GM23338 (cell line): ENCODE measurements around the gene CSF2.

ENCODE experiments used
- CTCF ChIP-seq, 2 experiments: fragments of 200-600 bp in 1 of 2; sonication (generic) in 1 of 2; conservative IDR thresholded peaks; 2 replicates each; pipeline versions ENCODE4 v1.5.1 to v1.6.1; 2016 to 2017; ENCODE audit warnings: antibody characterized with exemption in 2 of 2, low read depth in 2 of 2, mild to moderate bottlenecking in 2 of 2, moderate library complexity in 1 of 2
- REST ChIP-seq: IDR thresholded peaks from one replicate; pipeline ENCODE4 v1.6.1; 2018; ENCODE audit warnings: antibody characterized with exemption; ENCODE audit not compliant: unreplicated experiment

- TF ChIP-seq CTCF (conservative IDR thresholded peaks at IDR 0.05; ENCODE audit: low read depth in 2 of 2) (no peak), REST (no peak)
Measured at GRCh38 chr5:132026516-132027008, 47.0 kb upstream of the CSF2 start.
